ENCODE data around the gene CDH7.

Gene CDH7

GRCh38 chr18:65769652-65770051 lies 18.8 kb downstream of the CDH7 start:
- no peak overlapping the region for H3K27ac ChIP-seq
- no peak for TF ChIP-seq ZFX (IDR thresholded peaks at IDR 0.05)
- no peak for TF ChIP-seq CTCF (conservative IDR thresholded peaks at IDR 0.05)

- H3K27ac ChIP-seq = no peak overlapping the region
- TF ChIP-seq CTCF (conservative IDR thresholded peaks at IDR 0.05) = no peak
Observed at GRCh38 chr18:65786474-65786873, 35.7 kb downstream of the CDH7 start.

- no peak overlapping the region for H3K27ac ChIP-seq
- peak; percentile 69 for TF ChIP-seq CTCF (conservative IDR thresholded peaks at IDR 0.05)
- TF ChIP-seq ZFX (IDR thresholded peaks at IDR 0.05) = no peak
Observed at GRCh38 chr18:65788373-65788772, 37.6 kb downstream of the CDH7 start.

GRCh38 chr18:65790604-65791003 lies 39.8 kb downstream of the CDH7 start:
- TF ChIP-seq CTCF (conservative IDR thresholded peaks at IDR 0.05) (no peak), ZFX (IDR thresholded peaks at IDR 0.05) (no peak)
- no peak overlapping the region for H3K27ac ChIP-seq

- no peak overlapping the region for H3K27ac ChIP-seq
- TF ChIP-seq CTCF (conservative IDR thresholded peaks at IDR 0.05) (no peak), ZFX (IDR thresholded peaks at IDR 0.05) (no peak)
Observed at GRCh38 chr18:65791719-65792118, 40.9 kb downstream of the CDH7 start.

GRCh38 chr18:65792456-65793074 lies 41.8 kb downstream of the CDH7 start:
- no peak overlapping the region for H3K27ac ChIP-seq
- TF ChIP-seq ZFX (IDR thresholded peaks at IDR 0.05) (no peak), CTCF (conservative IDR thresholded peaks at IDR 0.05) (no peak)

GRCh38 chr18:65808759-65809158 lies 57.9 kb downstream of the CDH7 start:
- TF ChIP-seq ZFX (IDR thresholded peaks at IDR 0.05) (no peak), CTCF (conservative IDR thresholded peaks at IDR 0.05) (no peak)
- H3K27ac ChIP-seq = no peak overlapping the region

Data from C4-2B (cell line).